ENCODE results near the gene DLG4. TPM values are rescaled to one million over a fixed set of nuclear protein-coding genes. Genes with fewer than 3 reads are reported as not detected.

DLG4 gene
- total RNA-seq, 1 experiment from 2014 or later = 59.7 TPM

DNA sequence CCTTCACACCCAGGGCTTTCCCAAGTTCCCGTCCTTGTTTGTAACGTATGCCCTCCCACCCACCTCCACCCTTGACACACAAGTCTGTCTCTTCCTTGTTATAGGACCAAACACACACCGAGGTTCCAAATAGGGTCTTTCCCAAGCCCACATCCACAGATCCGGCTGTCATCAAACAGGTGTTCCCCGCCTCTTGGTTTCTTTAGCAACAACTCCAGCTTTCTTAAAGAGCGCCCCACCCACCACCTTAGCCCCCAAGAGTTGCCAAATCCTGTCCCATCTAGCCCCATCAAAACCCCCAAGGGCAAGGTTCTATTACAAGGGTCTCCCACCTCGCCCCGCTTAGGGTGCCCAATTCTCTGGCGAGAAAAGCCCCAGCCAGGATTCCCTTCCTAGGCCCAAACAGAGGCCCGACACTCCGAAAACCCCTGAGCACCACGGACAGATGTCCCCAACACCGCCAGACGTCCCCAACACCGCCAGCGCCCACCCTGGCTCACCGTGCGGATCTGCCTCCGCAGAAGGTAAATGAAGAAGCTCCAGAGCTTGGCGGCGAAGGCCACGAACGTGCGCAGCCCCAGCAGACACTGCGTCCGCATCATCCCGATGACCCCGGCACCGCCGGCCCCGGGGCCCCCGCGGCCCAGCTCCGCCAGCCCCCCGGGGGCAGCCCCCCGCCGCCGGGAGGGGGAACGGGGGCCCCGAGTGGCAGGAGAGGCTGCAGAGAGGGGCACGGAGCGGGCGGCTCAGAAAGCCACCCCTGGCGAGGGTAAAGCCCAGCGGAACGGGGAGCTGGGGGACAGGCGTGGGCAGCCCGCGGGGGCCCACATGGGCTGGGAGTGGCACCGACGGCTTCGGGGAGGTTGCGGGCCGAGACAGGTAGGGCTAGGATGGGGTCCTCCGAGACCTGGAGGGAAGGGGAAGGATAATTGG, 31.3 kb upstream of the DLG4 start (continued):
- TF ChIP-seq, protein P1, sequence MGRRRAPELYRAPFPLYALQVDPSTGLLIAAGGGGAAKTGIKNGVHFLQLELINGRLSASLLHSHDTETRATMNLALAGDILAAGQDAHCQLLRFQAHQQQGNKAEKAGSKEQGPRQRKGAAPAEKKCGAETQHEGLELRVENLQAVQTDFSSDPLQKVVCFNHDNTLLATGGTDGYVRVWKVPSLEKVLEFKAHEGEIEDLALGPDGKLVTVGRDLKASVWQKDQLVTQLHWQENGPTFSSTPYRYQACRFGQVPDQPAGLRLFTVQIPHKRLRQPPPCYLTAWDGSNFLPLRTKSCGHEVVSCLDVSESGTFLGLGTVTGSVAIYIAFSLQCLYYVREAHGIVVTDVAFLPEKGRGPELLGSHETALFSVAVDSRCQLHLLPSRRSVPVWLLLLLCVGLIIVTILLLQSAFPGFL (CRISPR knock-in tag; IDR thresholded peaks at IDR 0.05; ENCODE audit: borderline replicate concordance) = no peak

DNA sequence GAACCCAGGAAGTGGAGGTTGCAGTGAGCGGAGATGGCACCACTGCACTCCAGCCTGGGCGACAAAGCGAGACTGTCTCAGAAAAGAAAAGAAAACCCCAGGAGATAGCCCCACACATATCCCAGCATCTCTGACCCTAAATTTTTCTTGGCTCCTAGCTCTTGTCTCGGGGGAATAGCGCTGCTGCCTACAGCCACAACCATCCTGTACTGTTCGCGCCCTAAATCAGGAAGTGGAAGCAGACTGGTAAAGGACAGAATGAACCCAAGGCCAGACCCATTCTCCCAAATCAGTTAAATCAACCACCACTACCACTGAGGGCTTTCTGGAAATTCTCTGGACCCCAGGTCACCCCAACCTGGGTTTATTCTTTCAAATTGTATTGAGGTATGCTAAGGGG, 30.2 kb upstream of the DLG4 start:
- peaks cover 34% of the 10 kb centered on the region for H3K4me1 Mint-ChIP-seq
- ChIA-PET CTCF (interaction anchor here (1.5 to 1.6 kb wide), 2 partner anchors 29 to 46 kb away, joined by 4 read pairs; no protein-coding TSS in a partner anchor), POLR2A (no interaction called here)
- DNase-seq (ENCODE audit: low spot score) (no peak), ATAC-seq (no peak)
- peaks cover 32% of the 10 kb centered on the region for H3K36me3 Mint-ChIP-seq
- H3K27me3 Mint-ChIP-seq (ENCODE audit: low read depth) = no peaks in the 10 kb centered on the region
- peak overlapping the region; percentile 92 for H3K4me3 Mint-ChIP-seq
- no peaks in the 10 kb centered on the region for H3K9me3 Mint-ChIP-seq
- peak overlapping the region; percentile 70; the same call in 1 of the 2 replicates for H3K27ac Mint-ChIP-seq
- TF ChIP-seq ELF4 (CRISPR knock-in tag; IDR thresholded peaks at IDR 0.05; ENCODE audit: low read depth) = no peak
- no peak for TF ChIP-seq IRF2 (CRISPR knock-in tag; IDR thresholded peaks at IDR 0.05; ENCODE audit: borderline replicate concordance, low read depth)
- TF ChIP-seq, protein P2, sequence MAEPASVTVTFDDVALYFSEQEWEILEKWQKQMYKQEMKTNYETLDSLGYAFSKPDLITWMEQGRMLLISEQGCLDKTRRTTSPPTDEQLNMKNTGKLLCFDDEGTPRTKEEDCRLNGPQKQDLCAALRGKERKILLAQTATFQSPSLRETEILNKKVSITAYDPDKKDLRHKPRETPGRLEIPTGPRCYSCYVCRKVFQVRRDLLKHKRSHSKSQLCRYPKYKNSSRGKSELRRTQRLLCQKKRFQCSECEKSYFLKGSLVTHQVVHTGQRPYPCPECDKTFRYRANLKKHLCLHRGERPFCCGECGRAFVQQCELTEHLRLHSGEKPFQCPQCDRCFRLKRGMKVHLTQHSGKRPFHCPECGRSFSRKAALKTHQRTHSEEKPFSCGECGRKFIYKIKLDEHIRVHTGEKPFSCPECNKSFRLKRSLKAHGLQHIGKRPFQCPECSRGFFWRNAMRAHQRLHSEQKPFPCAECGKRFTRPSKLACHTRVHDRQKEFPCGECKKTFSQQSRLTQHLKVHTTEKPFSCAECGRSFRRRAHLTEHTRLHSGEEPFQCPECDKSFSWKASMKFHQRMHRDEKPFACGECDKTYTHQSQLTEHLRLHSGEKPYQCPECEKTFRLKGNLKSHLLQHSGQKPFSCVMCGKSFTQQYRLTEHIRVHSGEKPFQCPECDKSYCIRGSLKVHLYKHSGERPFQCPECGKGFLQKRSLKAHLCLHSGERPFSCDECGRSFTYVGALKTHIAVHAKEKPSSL (CRISPR knock-in tag; conservative IDR thresholded peaks at IDR 0.05) = no peak
- TF ChIP-seq ZNF423 (CRISPR knock-in tag; IDR thresholded peaks at IDR 0.05) = no peak
- TF ChIP-seq RELA (CRISPR knock-in tag; IDR thresholded peaks at IDR 0.05; ENCODE audit: borderline replicate concordance) = no peak
- TF ChIP-seq ZNF138 (CRISPR knock-in tag; conservative IDR thresholded peaks at IDR 0.05) = no peak
- TF ChIP-seq, protein P3, sequence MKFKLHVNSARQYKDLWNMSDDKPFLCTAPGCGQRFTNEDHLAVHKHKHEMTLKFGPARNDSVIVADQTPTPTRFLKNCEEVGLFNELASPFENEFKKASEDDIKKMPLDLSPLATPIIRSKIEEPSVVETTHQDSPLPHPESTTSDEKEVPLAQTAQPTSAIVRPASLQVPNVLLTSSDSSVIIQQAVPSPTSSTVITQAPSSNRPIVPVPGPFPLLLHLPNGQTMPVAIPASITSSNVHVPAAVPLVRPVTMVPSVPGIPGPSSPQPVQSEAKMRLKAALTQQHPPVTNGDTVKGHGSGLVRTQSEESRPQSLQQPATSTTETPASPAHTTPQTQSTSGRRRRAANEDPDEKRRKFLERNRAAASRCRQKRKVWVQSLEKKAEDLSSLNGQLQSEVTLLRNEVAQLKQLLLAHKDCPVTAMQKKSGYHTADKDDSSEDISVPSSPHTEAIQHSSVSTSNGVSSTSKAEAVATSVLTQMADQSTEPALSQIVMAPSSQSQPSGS (CRISPR knock-in tag; IDR thresholded peaks at IDR 0.05; ENCODE audit: borderline replicate concordance, low read depth) = no peak

DNA sequence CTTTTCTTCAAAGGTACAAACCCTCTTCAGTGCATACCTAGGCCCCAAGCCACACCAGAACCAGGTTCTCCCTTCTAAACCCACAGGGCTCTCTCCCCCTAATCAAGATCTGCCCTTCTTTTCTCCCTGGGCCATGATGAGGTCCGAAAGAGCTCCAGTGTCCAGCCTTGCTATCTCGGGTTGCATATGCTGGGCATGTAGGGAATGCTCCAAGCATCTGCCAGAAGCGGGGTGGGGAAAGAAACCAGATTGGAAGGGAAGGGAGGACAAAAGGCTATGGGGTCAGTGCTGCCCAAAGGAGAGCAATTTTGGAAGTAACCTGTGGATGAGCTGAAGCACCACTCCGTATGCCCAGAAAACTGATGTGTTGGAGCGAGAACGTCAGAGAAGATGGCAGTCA, 29.6 kb upstream of the DLG4 start:
- ChIA-PET CTCF (interaction anchor here (0.8 to 1.6 kb wide), 3 partner anchors 12 to 47 kb away, joined by 3 to 4 read pairs (median 4); no protein-coding TSS in a partner anchor), POLR2A (no interaction called here)
- Mint-ChIP-seq H3K4me3 (peak overlapping the region; percentile 92), H3K27ac (peak overlapping the region; percentile 28; the same call in 1 of the 2 replicates), H3K9me3 (no peaks in the 10 kb centered on the region), H3K36me3 (peaks cover 32% of the 10 kb centered on the region), H3K4me1 (peaks cover 34% of the 10 kb centered on the region), H3K27me3 (ENCODE audit: low read depth) (no peaks in the 10 kb centered on the region)
- DNase-seq (ENCODE audit: low spot score) (no peak), ATAC-seq (no peak)
- TF ChIP-seq TEAD4 (CRISPR knock-in tag; IDR thresholded peaks at IDR 0.05) (no peak), ZNF671 (CRISPR knock-in tag; IDR thresholded peaks at IDR 0.05) (no peak), NFATC4 (CRISPR knock-in tag; IDR thresholded peaks at IDR 0.05) (no peak), ESRRA (CRISPR knock-in tag; IDR thresholded peaks at IDR 0.05; ENCODE audit: borderline replicate concordance) (no peak), ETV6 (CRISPR knock-in tag; IDR thresholded peaks at IDR 0.05) (no peak), OVOL2 (CRISPR knock-in tag; IDR thresholded peaks at IDR 0.05; ENCODE audit: borderline replicate concordance) (no peak)
- TF ChIP-seq, protein P4, sequence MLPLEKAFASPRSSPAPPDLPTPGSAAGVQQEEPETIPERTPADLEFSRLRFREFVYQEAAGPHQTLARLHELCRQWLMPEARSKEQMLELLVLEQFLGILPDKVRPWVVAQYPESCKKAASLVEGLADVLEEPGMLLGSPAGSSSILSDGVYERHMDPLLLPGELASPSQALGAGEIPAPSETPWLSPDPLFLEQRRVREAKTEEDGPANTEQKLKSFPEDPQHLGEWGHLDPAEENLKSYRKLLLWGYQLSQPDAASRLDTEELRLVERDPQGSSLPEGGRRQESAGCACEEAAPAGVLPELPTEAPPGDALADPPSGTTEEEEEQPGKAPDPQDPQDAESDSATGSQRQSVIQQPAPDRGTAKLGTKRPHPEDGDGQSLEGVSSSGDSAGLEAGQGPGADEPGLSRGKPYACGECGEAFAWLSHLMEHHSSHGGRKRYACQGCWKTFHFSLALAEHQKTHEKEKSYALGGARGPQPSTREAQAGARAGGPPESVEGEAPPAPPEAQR (CRISPR knock-in tag; IDR thresholded peaks at IDR 0.05) = no peak
- TF ChIP-seq, protein P5, sequence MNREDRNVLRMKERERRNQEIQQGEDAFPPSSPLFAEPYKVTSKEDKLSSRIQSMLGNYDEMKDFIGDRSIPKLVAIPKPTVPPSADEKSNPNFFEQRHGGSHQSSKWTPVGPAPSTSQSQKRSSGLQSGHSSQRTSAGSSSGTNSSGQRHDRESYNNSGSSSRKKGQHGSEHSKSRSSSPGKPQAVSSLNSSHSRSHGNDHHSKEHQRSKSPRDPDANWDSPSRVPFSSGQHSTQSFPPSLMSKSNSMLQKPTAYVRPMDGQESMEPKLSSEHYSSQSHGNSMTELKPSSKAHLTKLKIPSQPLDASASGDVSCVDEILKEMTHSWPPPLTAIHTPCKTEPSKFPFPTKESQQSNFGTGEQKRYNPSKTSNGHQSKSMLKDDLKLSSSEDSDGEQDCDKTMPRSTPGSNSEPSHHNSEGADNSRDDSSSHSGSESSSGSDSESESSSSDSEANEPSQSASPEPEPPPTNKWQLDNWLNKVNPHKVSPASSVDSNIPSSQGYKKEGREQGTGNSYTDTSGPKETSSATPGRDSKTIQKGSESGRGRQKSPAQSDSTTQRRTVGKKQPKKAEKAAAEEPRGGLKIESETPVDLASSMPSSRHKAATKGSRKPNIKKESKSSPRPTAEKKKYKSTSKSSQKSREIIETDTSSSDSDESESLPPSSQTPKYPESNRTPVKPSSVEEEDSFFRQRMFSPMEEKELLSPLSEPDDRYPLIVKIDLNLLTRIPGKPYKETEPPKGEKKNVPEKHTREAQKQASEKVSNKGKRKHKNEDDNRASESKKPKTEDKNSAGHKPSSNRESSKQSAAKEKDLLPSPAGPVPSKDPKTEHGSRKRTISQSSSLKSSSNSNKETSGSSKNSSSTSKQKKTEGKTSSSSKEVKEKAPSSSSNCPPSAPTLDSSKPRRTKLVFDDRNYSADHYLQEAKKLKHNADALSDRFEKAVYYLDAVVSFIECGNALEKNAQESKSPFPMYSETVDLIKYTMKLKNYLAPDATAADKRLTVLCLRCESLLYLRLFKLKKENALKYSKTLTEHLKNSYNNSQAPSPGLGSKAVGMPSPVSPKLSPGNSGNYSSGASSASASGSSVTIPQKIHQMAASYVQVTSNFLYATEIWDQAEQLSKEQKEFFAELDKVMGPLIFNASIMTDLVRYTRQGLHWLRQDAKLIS (CRISPR knock-in tag; IDR thresholded peaks at IDR 0.05; ENCODE audit: borderline replicate concordance) = no peak
- TF ChIP-seq, protein P1 (CRISPR knock-in tag; IDR thresholded peaks at IDR 0.05; ENCODE audit: borderline replicate concordance) = no peak
